SK-N-MC (cell line): Measurements from ENCODE around the gene GLTP.

Source experiments
- DNase-seq: peaks from one replicate; pipeline ENCODE4 v3.0.0-alpha.2; 2011; ENCODE audit warnings: low read depth, low spot score
- H3K27ac ChIP-seq: fragments of 200-600 bp; sonication (generic); 2 replicates; pipeline ENCODE4 v1.5.1; 2016; ENCODE audit warnings: mixed run types
- H3K36me3 ChIP-seq: fragments of 200-600 bp; sonication (generic); 2 replicates; pipeline ENCODE4 v1.6.1; 2017; ENCODE audit warnings: antibody characterized with exemption, low read length, mixed read lengths; ENCODE audit not compliant: insufficient read depth
- H3K4me3 ChIP-seq: fragments of 200-600 bp; sonication (generic); 2 replicates; pipeline ENCODE4 v1.5.1; 2016
- H3K9ac ChIP-seq: fragments of 200-600 bp; sonication (generic); 2 replicates; pipeline ENCODE4 v1.8.0; 2017; ENCODE audit warnings: mixed run types, mixed read lengths; ENCODE audit not compliant: insufficient read length
- H3K9me3 ChIP-seq: fragments of 200-600 bp; sonication (generic); 2 replicates; pipeline ENCODE4 v1.6.1; 2017; ENCODE audit warnings: low read depth, mild to moderate bottlenecking, antibody characterized with exemption, low read length, moderate library complexity, mixed read lengths
- EZH2 ChIP-seq: fragments of 200-600 bp; sonication (generic); IDR thresholded peaks from one replicate; pipeline ENCODE4 v1.6.1; 2017; ENCODE audit warnings: antibody characterized with exemption
- FOXP2 ChIP-seq: optimal IDR thresholded peaks from 2 replicates; pipeline ENCODE3; 2011; ENCODE audit warnings: mild to moderate bottlenecking, moderate library complexity; ENCODE audit not compliant: insufficient read depth; ENCODE audit errors: extremely low read length, control extremely low read depth
- POLR2AphosphoS5 ChIP-seq: IDR thresholded peaks from 2 replicates; pipeline ENCODE4 v1.6.1; 2012; ENCODE audit warnings: mild to moderate bottlenecking, low read depth, low read length, borderline replicate concordance

Gene GLTP

GRCh38 chr12:109923481-109924245 is 43.3 kb upstream of the GLTP start:
- Histone ChIP-seq H3K27ac (no peak overlapping the region), H3K36me3 (no peaks in the 10 kb centered on the region; the same call in 1 of the 2 replicates), H3K9me3 (no peaks in the 10 kb centered on the region), H3K9ac (no peak overlapping the region), H3K4me3 (no peak overlapping the region)
- DNase-seq = no peak
- TF ChIP-seq EZH2 (no peak), POLR2AphosphoS5 (no peak), FOXP2 (no peak)

- no peak for DNase-seq
- no peak overlapping the region for H3K9ac ChIP-seq
- no peaks in the 10 kb centered on the region for H3K9me3 ChIP-seq
- peaks cover under 1% of the 10 kb centered on the region; the same call in 1 of the 2 replicates for H3K36me3 ChIP-seq
- TF ChIP-seq EZH2 (no peak), FOXP2 (no peak), POLR2AphosphoS5 (no peak)
- H3K27ac ChIP-seq = no peak overlapping the region
- H3K4me3 ChIP-seq = no peak overlapping the region
Observed at GRCh38 chr12:109923038-109923437, 42.7 kb upstream of the GLTP start.

GRCh38 chr12:109921982-109922381 is 41.6 kb upstream of the GLTP start:
- Histone ChIP-seq H3K9ac (no peak overlapping the region), H3K27ac (no peak overlapping the region), H3K9me3 (no peaks in the 10 kb centered on the region), H3K4me3 (no peak overlapping the region), H3K36me3 (peaks cover 11% of the 10 kb centered on the region)
- TF ChIP-seq POLR2AphosphoS5 = no peak
- no peak for TF ChIP-seq EZH2
- TF ChIP-seq FOXP2 = no peak
- DNase-seq = no peak

GRCh38 chr12:109920261-109920780 is 40.0 kb upstream of the GLTP start:
- no peak for DNase-seq
- no peak for TF ChIP-seq FOXP2
- no peak for TF ChIP-seq EZH2
- no peak for TF ChIP-seq POLR2AphosphoS5
- Histone ChIP-seq H3K4me3 (no peak overlapping the region), H3K27ac (no peak overlapping the region), H3K9me3 (no peaks in the 10 kb centered on the region), H3K36me3 (peaks cover 27% of the 10 kb centered on the region), H3K9ac (no peak overlapping the region)

GRCh38 chr12:109919456-109919855 is 39.1 kb upstream of the GLTP start:
- H3K36me3 ChIP-seq = peaks cover 36% of the 10 kb centered on the region
- H3K9ac ChIP-seq = no peak overlapping the region
- no peaks in the 10 kb centered on the region for H3K9me3 ChIP-seq
- H3K27ac ChIP-seq = no peak overlapping the region
- TF ChIP-seq FOXP2 = no peak
- no peak for TF ChIP-seq POLR2AphosphoS5
- TF ChIP-seq EZH2 = no peak
- no peak for DNase-seq
- no peak overlapping the region for H3K4me3 ChIP-seq

- Histone ChIP-seq H3K9me3 (no peaks in the 10 kb centered on the region), H3K9ac (no peak overlapping the region), H3K36me3 (peaks cover 38% of the 10 kb centered on the region), H3K27ac (no peak overlapping the region), H3K4me3 (no peak overlapping the region)
- no peak for DNase-seq
- TF ChIP-seq FOXP2 (no peak), EZH2 (no peak), POLR2AphosphoS5 (no peak)
Observed at GRCh38 chr12:109916045-109916444, 35.7 kb upstream of the GLTP start.

- Histone ChIP-seq H3K4me3 (no peak overlapping the region), H3K9me3 (no peaks in the 10 kb centered on the region), H3K27ac (no peak overlapping the region), H3K36me3 (peaks cover 42% of the 10 kb centered on the region), H3K9ac (no peak overlapping the region)
- TF ChIP-seq EZH2 = no peak
- TF ChIP-seq POLR2AphosphoS5 = no peak
- TF ChIP-seq FOXP2 = no peak
- DNase-seq = no peak
Observed at GRCh38 chr12:109915171-109916040, 35.1 kb upstream of the GLTP start.

GRCh38 chr12:109914461-109914860 is 34.1 kb upstream of the GLTP start:
- no peaks in the 10 kb centered on the region for H3K9me3 ChIP-seq
- H3K36me3 ChIP-seq = peaks cover 42% of the 10 kb centered on the region
- no peak overlapping the region for H3K27ac ChIP-seq
- H3K4me3 ChIP-seq = no peak overlapping the region
- TF ChIP-seq POLR2AphosphoS5 (no peak), EZH2 (no peak), FOXP2 (no peak)
- DNase-seq = no peak
- H3K9ac ChIP-seq = no peak overlapping the region
